HepG2 (cell line): ENCODE results near the gene PPP2R5D. TPM values are rescaled to one million over a fixed set of nuclear protein-coding genes. Genes with fewer than 3 reads are reported as not detected.

Source experiments
- ATF1 ChIP-seq: IDR thresholded peaks from 2 replicates; pipeline ENCODE4 v1.6.1; 2016; ENCODE audit warnings: mild to moderate bottlenecking, control low read depth
- ATF5 ChIP-seq: sonication (generic); formaldehyde crosslinking; IDR thresholded peaks from 2 replicates; pipeline ENCODE4 v1.4.0; 2020; ENCODE audit warnings: mild to moderate bottlenecking, low read depth, missing genetic modification reagents
- CHD4 ChIP-seq: fragments of 200-600 bp; sonication (generic); IDR thresholded peaks from 2 replicates; pipeline ENCODE4 v1.7.0; 2017; ENCODE audit warnings: mild to moderate bottlenecking, low read length, borderline replicate concordance
- CSRNP2 ChIP-seq: sonication (generic); formaldehyde crosslinking; conservative IDR thresholded peaks from 2 replicates; pipeline ENCODE4 v1.8.0; 2022; ENCODE audit warnings: low read depth, missing genetic modification reagents
- HINFP ChIP-seq: sonication (generic); formaldehyde crosslinking; IDR thresholded peaks from 2 replicates; pipeline ENCODE4 v1.4.0; 2020; ENCODE audit warnings: low read depth, mild to moderate bottlenecking, missing genetic modification reagents
- HOXD1 ChIP-seq: sonication (generic); formaldehyde crosslinking; IDR thresholded peaks from 2 replicates; pipeline ENCODE4 v1.5.0; 2020; ENCODE audit warnings: missing genetic modification reagents
- MZF1 ChIP-seq: sonication (generic); formaldehyde crosslinking; IDR thresholded peaks from 2 replicates; pipeline ENCODE4 v1.8.1; 2023; ENCODE audit warnings: mild to moderate bottlenecking, missing genetic modification reagents, borderline replicate concordance
- NFATC3 ChIP-seq: sonication (generic); formaldehyde crosslinking; IDR thresholded peaks from 2 replicates; pipeline ENCODE4 v1.5.1; 2020; ENCODE audit warnings: mild to moderate bottlenecking, missing genetic modification reagents
- NFYB ChIP-seq: sonication (generic); formaldehyde crosslinking; IDR thresholded peaks from 2 replicates; pipeline ENCODE4 v1.4.0; 2020; ENCODE audit warnings: missing genetic modification reagents
- NR2F2 ChIP-seq: IDR thresholded peaks from 2 replicates; pipeline ENCODE4 v1.6.1; 2012; ENCODE audit warnings: low read depth, inconsistent platforms, borderline replicate concordance
- RFX5 ChIP-seq: IDR thresholded peaks from 2 replicates; pipeline ENCODE4 v1.6.1; 2011; ENCODE audit warnings: low read depth, low read length, improper control_type of control experiment
- TSC22D2 ChIP-seq: sonication (generic); formaldehyde crosslinking; IDR thresholded peaks from 2 replicates; pipeline ENCODE4 v1.5.1; 2020; ENCODE audit warnings: missing genetic modification reagents, mild to moderate bottlenecking, borderline replicate concordance
- YY1 ChIP-seq: IDR thresholded peaks from 2 replicates; pipeline ENCODE4 v1.6.1; 2011; ENCODE audit warnings: low read length, low read depth, moderate library complexity, mild to moderate bottlenecking; ENCODE audit not compliant: insufficient read depth, insufficient replicate concordance
- ZBTB7A ChIP-seq: sonication (generic); formaldehyde crosslinking; IDR thresholded peaks from 2 replicates; pipeline ENCODE4 v1.8.0; 2022; ENCODE audit warnings: mild to moderate bottlenecking, missing genetic modification reagents
- ZFAT ChIP-seq: sonication (generic); formaldehyde crosslinking; conservative IDR thresholded peaks from 2 replicates; pipeline ENCODE4 v1.8.1; 2023; ENCODE audit warnings: missing genetic modification reagents, inconsistent platforms
- ZFP37 ChIP-seq: sonication (generic); formaldehyde crosslinking; IDR thresholded peaks from 2 replicates; pipeline ENCODE4 v1.4.0; 2020; ENCODE audit warnings: missing genetic modification reagents, borderline replicate concordance
- ZNF414 ChIP-seq: sonication (generic); formaldehyde crosslinking; IDR thresholded peaks from 2 replicates; pipeline ENCODE4 v1.5.0; 2020; ENCODE audit warnings: missing genetic modification reagents
- ZNF782 ChIP-seq: sonication (generic); formaldehyde crosslinking; IDR thresholded peaks from 2 replicates; pipeline ENCODE4 v1.4.0; 2020; ENCODE audit warnings: missing genetic modification reagents, mild to moderate bottlenecking, borderline replicate concordance
- ZXDC ChIP-seq: sonication (generic); formaldehyde crosslinking; IDR thresholded peaks from 2 replicates; pipeline ENCODE4 v1.5.0; 2020; ENCODE audit warnings: mild to moderate bottlenecking, missing genetic modification reagents
- polyA plus RNA-seq, 8 experiments: library from polyadenylated mRNA; depleted of rRNA in 3 of 8; stranded (reverse) in 7 of 8; unstranded in 1 of 8; fragments of >200 nt; fragmentation: Illumina TruSeq in 4 of 8; extraction: Trizol in 4 of 8; gene quantifications; 2 replicates each; pipeline versions ENCODE4 v1.2.1 to v1.2.3, GENCODE V29; 2011 to 2016; ENCODE audit warnings: low read depth in 4 of 8, missing spikeins in 1 of 8, mixed read lengths in 1 of 8; ENCODE audit not compliant: insufficient read depth in 1 of 8
- total RNA-seq, 5 experiments: library from RNA; depleted of rRNA; stranded (reverse); fragments of >200 nt; fragmentation: Illumina TruSeq; extraction: Trizol; gene quantifications; 2 replicates each; pipeline ENCODE4 v1.2.3, GENCODE V29; 2016; ENCODE audit warnings: low read depth in 1 of 5

Gene PPP2R5D
- total and polyA plus RNA-seq, 2 of the 13 experiments (the other 11 are each of a cell fraction or from before 2014, with no cell fraction given), result 53.7 to 60.4 TPM

- TF ChIP-seq ATF5 (CRISPR knock-in tag) (peak; percentile 95), NFATC3 (no peak), CHD4 (peak; percentile 30; the same call in 1 of the 2 replicates), CSRNP2 (CRISPR knock-in tag) (no peak), HINFP (CRISPR knock-in tag) (peak; percentile 85), ZNF414 (peak; percentile 98), ZFP37 (CRISPR knock-in tag) (peak; percentile 35; the same call in 1 of the 2 replicates), YY1 (peak; percentile 18), MZF1 (no peak), RFX5 (no peak), ZNF782 (CRISPR knock-in tag) (peak; percentile 98), ZXDC (CRISPR knock-in tag) (no peak), HOXD1 (CRISPR knock-in tag) (peak; percentile 59; the same call in 1 of the 2 replicates), ZFAT (CRISPR knock-in tag) (no peak), NFYB (CRISPR knock-in tag) (peak; percentile 40; the same call in 1 of the 2 replicates), TSC22D2 (no peak), ATF1 (no peak), NR2F2 (peak; percentile 66; the same call in 1 of the 2 replicates), ZBTB7A (CRISPR knock-in tag) (no peak; the same call in 1 of the 2 replicates)
These were observed 45.2 kb upstream of the PPP2R5D start (continued) for GRCh38 chr6:42938987-42939809.
